RPMI8226 (cell line): Measurements from ENCODE around the gene MROH7.

Source experiments
- DNase-seq: peaks from one replicate; pipeline ENCODE4 v3.0.0-alpha.2; 2015

MROH7 gene

DNA sequence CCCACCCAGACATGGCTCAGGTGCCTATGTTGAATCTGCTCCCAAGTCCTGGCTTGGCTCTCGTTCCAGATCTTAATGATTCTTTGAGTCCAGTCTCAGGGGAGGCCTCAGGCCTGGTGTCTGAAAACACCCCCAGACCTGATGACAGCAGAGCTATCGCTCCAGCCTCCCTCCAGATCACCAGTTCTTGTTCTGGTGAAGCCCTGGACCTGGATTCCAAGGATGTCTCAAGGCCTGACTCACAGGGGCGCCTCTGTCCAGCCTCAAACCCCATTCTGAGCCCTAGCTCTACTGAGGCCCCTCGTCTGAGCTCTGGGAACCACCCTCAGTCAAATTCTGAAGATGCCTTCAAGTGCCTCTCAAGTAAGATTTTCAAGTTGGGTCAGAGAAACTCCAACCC lies 11.4 kb downstream of the MROH7 start:
- DNase-seq, result no peak

DNA sequence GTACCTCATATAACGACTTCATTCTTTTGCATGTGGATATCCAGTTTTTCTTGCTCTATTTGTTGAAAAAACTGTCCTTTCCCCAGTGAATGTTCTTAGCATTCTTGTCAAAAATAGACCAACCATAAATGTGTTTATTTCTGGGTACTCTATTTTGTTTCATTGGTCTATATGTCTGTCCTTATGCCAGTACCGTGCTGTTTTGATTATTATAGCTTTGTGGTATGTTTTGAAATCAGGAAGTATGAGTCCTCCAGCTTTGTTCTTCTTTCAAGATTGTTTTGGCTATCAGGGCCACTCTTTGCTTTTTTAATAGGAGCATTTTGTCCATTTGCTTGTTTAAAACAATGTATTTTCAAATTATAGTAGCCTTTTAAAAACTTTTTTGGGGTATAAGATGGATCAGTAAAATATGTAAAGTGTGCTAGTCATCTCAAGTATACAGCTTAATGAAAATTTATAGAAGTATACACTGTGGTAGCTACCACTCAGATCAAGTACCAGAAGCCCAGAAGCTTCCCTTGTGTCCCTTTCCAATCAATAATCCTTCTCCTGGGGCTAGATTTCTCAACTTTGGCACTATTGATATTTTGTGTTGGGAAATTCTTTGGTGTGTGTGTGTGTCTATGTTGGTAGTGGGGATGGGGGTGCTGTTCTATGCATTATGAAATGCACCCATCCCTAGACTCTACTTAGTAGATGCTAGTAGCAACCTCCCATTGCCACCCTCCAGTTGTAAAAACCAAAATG lies 16.8 kb downstream of the MROH7 start:
- no peak for DNase-seq

DNA sequence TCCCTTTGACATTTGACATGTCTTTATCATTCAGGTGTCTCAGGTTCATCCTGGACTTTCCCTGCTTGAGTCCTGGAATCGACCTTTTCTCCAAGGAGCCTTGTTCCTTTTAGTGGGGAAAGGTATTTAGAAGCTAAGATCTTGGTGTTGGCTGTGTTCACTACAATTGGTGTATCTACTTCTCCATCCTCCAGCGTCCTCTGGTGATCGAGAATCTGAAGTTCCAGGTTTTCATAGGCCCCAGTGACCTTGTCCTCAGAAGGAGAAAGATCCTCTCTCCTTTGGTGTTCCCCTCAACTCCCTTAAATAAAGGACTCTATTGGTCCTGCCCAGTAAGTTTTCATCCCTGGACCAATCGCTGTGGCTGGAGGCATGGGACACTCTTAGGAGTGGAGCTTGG lies 22.1 kb downstream of the MROH7 start:
- no peak for DNase-seq

DNA sequence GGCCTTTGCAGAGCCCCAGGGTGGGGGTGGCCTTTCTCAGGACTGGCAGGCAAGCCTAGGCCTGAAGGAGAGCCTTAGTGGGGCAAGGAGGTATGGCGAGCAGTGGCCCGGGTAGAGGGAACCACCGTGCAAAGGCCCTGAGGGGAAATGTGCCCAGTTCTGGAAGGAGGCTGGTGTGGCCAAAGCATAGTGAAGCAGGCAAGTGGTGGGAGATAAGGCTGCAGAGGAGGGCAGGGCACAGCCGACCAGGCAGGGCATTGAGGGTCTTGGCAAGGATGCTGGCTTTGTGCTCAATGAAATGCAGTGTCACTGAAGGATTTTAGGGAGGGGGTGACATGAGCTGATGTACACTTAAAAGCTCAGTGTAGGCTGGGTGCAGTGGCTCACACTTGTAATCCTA lies 22.8 kb downstream of the MROH7 start:
- no peak for DNase-seq

DNA sequence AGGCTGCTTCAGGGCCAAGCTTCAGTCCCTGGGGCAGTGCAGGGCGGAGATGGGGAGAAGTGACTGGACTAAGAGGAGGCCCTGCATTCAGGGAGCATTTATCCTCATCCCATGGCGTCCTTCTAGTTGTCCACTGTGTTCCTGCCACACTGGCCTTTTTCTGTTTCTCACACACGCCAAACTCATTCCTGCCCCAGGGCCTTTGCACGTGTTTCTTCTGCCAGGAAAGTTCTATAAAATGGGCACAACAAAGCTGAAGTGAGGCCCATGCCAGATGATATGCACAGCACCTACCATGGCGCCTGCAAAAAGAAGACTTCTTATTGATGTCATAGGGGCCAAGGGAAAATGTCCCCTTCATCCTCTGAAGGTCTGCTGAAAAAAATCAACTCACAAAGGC lies 24.3 kb downstream of the MROH7 start:
- DNase-seq, result no peak

DNA sequence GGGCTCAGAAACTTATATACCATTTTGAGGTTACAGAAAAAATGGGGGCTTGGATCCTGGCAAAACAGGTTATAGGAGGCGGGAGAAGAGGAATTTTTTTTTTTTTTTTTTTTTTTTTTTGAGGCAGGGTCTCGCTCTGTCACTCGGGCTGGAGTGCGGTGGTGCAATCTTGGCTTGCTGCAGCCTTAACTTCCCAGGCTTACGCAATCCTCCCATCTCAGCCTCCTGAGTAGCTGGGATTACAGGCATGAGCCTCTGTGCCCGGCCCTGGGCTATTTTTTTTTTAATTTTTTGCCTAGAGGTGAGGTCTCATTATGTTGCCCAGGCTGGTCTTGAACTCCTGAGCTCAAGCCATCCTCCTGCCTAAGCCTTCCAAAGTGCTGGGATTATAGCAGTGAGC lies 24.7 kb downstream of the MROH7 start:
- no peak for DNase-seq

DNA sequence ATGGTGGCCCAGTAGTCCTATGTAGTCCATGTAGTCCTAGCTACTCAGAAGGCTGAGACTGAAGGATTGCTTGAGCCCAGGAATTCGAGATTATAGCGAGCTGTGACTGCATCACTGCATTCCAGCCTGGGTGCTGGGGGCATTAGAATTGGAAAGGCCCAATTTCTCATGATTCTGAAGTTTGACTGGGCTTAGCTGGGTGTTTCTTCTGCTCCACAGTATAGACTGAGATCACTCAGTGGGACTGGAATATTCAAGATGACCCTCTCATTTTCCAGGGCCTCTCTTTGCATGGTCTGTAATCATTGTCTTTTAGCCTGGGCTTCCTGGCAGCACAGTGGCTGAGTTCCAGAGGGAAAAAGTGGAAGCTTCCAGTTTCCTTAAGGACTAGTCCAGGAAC lies 26.2 kb downstream of the MROH7 start:
- no peak for DNase-seq

DNA sequence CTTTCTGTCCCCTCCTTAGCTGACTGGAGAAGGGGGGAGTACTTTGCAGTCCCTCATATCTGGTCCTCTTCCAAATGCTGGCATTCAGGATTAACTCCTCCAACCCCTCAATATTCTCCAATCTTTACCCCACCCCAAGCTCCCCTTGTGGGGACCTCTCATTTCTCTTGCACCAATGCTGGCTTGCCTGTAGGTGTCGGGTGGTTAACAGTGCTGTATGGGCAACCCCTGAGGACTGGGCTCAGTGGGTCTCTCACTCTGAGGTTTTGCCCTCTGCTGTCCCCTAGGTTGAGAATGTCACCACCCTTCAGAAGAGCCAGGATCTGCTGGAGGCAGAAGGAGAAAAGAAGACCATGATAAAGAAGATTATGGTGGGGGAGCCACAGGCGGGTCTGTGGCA lies 27.0 kb downstream of the MROH7 start:
- DNase-seq, result no peak

DNA sequence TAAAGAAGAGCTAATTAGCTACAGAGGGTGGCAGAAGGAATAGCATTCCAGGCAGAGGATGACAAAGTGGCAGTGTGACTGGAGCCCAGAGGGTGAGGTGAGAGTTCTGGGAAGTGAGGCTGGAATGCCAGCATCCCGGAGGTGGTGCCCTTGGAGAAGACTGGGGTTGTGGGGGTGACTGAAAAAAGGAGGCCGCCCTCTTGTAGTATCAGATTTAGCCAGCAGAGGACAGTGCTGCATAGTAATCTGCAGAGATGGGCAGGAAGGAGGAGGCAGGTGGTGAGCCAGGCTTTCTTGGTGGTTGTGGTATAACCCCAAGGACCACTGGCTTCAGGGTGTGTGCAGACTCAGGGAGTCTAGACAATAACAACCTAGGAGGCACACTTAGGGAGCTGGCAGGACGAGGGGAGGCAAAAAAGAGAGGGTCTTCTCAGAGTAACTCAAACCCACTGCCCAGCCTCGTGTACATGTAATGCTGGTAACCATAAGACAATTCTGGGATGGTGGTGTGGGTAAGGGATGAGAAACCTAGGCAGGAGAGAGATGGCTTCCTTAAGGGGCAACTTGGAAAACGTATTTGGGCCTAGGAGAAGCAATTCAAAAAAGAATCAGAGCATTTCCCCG lies 30.5 kb downstream of the MROH7 start:
- DNase-seq, result peak; percentile 74

DNA sequence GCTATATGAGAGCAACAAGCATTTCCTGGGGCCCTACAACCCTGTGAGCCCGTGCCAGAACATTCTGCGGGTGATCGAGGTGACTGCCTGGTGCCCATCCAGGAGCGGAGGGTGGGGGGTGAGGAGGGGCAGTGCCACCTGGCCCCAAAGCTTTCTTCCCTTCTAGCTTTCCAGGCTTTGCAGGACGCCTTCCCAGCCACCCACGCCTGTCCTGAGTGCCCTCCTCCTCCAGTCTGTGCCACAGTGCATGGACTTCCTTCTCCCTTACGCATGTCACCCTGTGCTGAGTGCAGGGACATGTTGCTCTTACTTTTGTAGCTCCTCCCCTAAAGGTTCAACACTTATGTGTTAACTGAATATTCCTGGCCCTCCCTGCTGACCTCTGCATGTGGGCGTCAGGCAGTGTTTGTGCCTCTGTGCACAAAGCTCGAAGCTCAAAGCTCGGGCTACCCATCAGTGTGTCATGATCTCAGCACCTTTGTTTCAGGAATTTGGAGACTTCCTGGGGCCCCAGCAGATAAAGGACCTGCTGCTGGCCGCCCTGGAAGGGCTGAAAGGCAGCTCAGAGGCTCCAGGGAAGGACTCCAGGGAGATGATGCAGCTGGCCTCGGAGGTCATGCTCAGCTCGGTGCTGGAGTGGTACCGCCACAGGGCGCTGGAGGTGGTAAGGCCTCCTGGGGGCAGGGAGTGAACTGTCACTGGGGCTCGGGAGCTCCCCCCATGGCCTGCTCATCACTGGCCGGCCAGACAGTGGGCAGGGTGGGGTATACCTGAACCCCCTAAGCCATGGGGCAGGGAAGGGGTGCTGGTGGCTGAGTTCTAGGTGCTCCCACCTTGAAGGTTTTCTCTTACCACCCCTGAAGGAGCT lies 37.4 kb downstream of the MROH7 start:
- no peak for DNase-seq

DNA sequence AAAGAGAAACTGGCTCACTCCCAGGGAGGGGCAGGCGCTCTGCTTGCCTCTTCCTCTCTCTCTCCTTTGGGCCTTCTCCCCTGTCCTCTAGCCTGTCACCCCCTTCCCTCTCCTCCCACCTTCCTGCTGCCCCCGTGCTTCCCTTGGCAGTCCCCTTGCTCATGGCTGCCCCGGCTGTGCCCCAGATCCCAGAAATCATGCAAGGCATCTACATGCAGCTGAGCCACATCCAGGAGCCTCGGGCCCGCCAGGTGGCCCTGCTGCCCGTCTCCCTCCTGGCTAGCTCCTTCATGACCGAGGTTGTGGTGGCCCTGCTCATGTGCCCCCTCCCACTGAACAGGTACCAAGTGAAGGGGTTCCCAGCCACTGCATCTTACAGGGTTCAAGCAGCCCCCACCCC lies 38.1 kb downstream of the MROH7 start:
- DNase-seq, result no peak

DNA sequence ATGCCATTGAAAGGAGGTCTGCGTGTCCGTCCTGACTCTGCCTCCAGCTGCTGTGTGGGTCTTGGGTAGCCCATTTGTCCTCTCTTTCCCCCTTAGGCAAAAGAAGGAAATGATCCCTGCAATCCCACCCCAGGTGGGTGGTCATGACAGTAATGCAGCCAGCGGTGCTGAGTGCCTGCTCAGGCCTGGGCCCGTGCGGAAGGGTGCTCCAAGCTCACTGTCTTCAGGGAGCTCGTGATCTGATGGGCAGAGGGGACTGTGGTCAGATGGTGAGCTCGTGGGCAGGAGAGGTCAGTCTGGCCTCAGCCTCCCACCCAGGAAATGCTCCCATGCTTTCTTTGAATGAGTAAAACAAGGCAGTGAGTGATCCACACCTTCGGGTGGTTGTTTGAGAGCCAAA lies 38.8 kb downstream of the MROH7 start:
- DNase-seq, result no peak

DNA sequence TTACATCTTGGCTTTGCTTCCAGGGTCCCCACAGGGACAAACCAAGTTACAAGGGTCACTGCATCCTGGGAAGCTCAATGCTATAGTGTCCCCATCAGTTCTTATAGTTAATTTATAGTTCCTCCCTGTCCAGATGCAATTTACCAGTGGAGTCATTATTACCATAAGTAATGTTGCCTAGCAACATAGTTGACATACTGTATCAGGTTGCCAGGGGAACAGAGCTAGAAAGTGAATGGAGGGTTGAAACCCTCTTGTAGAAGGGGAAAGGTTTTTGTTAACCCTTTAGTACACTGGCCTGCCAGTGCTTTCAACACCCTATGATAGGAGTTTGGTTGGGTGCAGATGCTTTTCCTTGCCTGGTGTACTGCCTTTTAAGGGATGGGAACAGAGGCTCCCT lies 39.8 kb downstream of the MROH7 start:
- no peak for DNase-seq

DNA sequence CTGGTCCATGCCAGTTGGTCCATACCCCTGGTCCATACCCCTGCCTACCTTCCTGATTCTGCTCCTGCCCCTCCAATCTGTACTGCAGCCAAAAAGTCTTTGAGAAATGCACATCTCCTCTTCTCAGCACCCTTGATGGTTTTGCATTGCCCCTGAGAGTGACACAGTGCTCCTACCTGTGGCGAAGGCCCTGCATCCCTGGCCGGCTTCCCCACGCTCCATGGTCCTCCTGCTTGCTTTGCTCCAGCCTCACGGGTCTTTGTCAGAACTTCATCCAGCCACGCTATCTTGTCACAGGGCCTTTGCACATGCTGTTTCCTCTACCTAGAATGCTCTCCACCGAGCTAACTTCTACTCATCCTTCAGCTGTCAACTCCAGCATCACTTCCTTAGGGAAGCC lies 41.9 kb downstream of the MROH7 start:
- no peak for DNase-seq

DNA sequence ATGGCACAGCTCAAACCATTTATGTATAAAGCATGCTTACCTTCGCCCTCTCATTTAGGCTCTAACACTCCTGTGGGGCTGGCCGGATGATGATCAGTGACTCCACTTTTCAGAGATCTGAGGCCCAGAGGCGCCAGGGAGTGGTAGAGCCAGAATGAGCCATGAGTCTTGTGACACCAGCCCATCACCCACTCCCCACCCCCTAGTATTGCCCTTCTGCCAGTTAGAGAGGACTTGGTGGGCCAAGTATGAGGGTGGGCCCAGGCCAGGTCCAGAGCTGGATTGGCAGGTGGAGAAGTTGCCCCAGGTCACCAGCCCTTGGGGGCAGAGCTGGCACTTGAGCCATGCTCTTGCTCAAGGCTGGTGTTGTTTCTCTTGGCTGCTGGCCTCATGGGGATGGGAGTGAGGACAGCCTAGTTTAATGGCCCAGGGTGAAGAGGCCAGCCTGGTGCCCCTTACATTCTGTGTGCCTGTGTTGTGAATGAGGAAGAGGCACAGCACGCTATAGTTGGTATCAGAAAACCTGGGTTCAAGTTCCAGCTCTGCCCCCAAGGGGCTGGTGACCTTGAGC lies 43.8 kb downstream of the MROH7 start:
- DNase-seq, result no peak

DNA sequence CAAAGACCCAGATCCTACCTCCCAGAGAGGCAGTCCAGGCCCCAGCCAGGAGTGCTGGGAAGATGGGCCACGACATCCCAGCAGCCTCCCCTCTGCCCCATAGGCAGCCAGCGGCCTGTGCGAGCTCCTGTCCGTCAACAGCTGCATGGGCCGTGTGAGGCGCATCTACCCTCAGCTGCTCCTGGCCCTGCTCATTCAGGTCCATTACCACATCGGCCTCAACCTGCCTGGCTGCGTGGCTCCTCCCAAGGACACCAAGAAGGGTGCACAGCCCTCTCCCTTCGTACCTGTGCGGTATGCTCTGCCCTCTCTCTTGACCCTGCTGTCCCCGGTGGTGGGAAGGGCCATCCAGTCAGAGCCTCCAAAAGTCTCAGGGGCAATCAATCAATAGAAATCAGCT lies 44.6 kb downstream of the MROH7 start:
- no peak for DNase-seq

DNA sequence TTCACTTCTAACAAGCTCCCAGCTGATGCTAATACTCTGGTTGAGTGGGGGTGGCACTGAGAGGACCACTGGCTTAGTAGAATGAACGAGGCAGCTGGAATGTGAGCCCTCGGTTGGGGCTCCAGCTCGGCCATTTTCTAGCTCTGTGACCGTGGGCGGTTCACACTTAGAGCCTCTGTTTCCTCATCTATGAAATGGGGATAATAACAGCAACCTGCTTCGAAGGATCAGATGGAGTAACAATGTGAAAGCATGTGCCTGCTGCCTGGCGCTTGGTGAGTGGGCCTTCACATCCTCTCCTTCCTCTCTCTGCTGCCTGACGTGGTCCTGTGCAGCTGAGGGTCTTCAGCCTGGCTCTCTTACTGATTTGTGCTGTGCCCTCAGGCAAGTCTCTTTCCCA lies 53.2 kb downstream of the MROH7 start:
- DNase-seq, result no peak

DNA sequence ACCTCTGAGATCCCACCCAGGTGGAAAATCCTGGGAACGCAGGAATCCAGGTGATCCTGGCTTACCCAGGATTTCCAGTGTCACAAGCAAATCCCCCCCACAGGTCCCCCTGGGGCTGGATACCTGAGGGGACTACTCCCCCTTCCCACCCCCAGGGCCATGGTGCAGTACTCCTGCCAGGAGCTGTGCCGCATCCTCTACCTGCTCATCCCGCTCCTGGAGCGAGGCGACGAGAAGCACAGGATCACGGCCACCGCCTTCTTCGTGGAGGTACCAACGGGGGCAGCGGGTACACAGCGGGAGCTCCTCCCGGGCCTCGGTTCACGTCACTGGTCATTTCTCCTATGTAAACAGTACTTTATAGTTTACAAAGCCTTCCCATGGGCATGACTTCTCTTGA lies 53.6 kb downstream of the MROH7 start:
- DNase-seq, result no peak

DNA sequence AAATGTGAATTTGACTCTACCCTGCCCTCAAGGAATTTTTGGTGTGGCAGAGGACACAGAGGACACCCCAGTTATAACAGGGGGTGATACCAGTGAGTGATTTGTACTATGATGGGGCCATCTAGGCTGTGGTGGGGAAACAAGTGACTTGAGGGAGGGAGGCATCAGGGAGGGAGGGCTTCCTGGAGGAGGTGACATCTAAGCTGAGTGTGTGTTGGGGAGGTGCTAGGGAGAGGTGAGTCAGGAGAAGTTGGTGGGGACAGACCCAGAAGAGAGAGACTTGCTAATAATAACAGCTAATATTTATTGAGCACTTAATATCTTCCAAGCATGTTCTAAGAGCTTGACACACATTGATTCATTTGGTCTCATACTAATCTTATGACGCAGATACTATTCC lies 54.2 kb downstream of the MROH7 start:
- DNase-seq, result no peak

DNA sequence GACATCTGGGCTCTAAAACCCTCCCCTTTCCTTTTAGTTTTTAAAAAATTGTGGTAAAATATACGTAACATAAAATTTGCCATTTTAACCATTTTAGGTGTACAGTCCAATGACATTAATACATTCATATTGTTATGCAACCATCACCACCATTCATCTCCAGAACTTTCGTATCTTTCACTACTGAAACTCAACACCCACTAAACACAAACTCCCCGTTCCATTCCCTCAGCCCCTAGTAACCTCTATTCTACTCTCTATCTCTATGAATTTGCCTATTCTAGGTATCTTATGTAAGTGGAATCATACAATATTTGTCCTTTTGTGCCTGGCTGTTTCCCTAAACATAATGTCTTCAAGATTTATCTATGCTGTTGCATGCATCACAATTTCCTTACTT lies 54.7 kb downstream of the MROH7 start:
- no peak for DNase-seq

DNA sequence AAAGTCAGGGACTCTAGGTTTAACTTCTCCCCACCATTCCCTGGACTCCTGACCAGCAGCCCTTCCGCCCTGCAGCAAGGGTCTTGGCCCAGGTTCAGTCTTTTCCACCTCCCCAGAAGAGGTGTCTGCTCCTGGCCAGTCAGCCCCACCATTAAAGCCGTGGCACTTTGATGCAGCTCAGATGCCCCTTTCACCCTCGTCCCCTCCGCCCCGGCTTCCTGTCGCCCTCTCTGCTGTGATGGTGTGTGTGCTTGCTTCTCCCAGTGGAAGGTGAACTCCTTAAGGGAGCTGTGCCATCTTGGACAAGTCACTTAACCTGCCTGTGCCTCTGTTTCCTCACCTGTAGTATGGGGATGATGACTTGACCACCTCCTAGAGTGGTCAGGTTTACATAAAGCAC lies 56.3 kb downstream of the MROH7 start:
- DNase-seq, result no peak

DNA sequence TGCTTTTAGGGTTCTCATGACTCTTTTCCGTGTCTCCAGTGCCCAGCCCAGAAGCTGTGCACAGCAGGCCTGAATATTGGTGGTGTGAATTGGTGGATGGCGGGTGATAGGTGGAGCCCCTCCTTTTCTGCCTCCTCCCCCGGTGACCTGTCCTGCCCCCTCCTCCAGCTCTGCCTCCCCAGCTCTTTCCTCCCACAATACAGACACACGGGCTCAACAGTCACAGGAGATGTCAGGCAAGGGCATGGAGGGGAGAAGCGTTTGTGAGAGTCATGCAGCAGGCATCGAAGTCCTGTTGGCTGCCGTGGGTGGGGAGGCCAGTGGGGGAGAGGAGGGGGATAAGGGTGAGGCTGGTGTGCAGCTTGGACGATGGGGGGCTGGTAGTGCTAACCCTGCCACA lies 56.8 kb downstream of the MROH7 start:
- no peak for DNase-seq

DNA sequence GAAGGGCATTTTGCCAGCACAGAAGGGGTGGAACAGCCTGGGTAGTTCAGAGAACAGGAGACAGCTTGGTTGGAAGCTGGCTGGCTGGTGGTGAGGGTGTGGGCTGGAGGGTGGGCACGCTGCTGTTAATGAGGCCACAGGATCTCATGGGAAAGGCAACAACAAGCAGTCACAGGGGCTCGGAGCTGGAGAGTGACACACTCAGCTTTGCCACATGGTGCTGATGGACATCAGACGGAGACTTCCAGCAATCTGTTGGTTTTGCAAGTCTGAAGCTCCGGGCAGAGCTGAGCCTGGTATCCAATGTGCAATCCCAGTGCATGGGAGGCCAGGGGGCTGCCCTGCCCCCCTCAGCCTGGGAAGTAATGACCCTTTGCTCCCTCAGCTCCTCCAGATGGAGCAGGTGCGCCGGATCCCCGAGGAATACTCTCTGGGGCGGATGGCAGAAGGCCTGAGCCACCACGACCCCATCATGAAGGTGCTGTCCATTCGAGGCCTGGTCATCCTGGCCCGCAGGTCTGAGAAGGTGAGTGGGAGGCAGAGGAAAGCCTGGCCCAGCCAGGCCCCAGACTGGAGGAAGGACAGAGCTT lies 58.4 kb downstream of the MROH7 start:
- no peak for DNase-seq
